Caki2 (cell line): ENCODE results near the gene RELT. TPM values are rescaled to one million over a fixed set of nuclear protein-coding genes. Genes with fewer than 3 reads are reported as not detected.
"Not testable (repeated sequence)": the region's sequence is repeated elsewhere in the genome, so short reads cannot be mapped to it uniquely, and the experiment has no call there.

ENCODE experiments used
- DNase-seq: peaks from one replicate; pipeline ENCODE4 v3.0.0-alpha.2; 2015; ENCODE audit warnings: low read depth
- in situ Hi-C: cut with HindIII; loops from 2 replicates; pipeline ENCODE4 v1.10.0; 2016; ENCODE audit warnings: low sequenced_read_pairs, low pct_unique_long_range_greater_than_20kb, mixed read lengths
- total RNA-seq: library from RNA; depleted of rRNA; stranded (reverse); fragments of >200 nt; shearing (Covaris generic); gene quantifications from 2 replicates; pipeline ENCODE4 v1.2.3, GENCODE V29; 2014; ENCODE audit warnings: low replicate concordance

RELT gene
- total RNA-seq, 1 experiment from 2014 or later: 2.5 TPM

DNA sequence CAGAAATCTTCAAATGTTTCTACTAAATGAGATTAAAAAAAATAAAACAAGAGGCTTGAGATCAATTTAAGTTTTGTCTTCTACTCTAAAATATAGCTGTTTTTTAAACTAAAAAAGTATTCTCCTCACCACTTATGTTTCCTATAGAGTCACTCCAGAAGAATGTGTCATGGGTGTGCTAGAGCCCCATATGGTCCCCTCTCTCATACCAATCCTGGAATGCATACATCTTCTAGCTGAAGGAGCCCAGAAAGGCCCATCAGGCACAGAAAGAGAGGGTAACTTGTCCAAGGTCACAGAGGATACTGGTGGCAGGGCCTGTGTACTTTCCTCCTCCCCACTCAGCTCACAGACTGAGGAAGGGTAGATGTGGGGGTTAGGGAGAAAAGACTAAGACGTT is 34.4 kb downstream of the RELT start:
- DNase-seq: no peak
- in situ Hi-C loops: no loop called here

DNA sequence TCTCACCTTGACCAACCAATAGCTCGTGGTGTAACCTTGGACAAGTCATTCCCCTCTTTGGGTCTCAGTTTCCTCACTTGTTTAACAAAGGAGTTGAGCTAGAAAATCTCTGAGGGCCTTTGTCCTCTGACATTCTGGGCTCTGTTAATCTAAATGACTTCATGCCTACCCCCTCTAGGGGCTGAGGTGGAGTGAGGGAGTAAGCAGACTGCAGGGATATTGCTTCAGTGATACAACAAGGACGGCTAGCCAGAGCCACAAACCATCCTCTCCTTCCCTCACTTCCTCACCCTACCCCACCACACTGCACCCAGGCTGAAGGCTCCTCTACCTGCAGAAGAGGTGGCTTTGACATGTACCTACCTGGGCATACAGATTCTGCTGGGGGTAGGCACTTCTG is 34.8 kb downstream of the RELT start:
- in situ Hi-C loops: no loop called here
- DNase-seq: no peak

DNA sequence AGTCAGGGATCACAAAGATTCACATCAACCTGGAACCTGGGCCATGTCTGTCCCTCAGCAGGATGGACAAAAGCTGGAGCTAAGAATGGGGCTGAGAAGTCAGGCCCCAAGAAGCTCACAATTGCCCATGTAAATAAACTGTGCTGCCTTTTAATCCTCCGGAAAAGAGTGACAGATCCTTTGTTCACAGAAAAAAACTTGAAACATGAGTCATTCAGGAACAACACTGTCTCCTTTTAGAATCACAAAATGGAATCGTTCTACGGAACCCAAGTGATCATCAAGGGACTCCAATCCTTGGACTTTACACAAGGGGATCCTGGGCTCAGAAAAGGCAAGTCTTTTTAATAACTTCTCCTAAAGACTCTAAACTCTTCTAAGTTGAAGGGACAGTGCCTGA is 36.1 kb downstream of the RELT start:
- in situ Hi-C loops: no loop called here
- DNase-seq: no peak

DNA sequence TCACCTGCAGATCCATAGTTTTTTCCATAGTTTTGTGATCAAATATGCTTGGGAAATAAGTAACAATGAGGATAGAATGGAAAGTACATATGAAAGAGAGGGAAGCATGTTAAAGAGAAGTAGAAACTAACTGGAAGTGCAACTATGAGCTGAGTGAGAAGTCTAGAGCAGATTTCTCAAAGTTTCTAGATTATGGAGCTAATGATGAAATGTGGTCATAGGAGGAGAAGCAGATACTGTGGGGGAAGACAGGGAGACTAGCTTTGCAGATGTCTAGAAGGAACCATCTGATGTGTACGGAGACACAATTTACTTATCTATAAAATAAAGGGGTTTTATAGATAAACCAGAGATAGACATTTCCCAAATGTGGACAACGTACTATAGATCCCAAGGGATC is 37.1 kb downstream of the RELT start:
- in situ Hi-C loops: no loop called here
- DNase-seq: no peak

DNA sequence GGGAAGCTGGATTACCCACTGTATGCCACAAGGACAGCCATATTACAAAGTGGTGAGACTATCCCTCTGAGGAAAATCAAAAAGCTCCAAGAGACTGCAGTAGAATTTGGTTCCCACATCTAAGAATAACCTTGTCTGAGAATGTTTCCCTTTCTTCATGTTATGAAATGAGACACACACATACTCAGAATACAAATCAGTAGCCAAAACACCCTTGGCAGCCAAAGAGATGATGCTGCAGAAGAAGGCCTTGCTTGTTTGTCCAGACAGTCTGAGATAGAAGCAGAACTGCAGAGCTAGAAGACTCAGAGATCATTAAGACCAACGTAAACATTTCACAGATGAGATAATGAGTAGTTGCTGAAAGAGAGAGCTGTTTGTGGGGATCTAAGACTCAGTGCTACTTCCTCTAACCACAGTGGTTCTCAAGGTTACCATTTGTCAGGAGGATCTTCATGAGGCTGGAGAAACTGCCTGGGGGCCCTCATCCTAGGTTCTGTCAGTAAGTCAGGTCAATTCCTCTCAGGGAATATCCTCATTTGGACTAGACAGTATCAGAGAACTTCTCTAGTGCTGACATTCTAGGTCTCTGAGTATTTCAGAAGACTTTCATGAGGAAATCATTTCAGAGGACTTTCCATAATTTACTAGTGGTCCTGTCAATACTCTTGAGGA is 38.9 kb downstream of the RELT start:
- no peak for DNase-seq
- in situ Hi-C loops: no loop called here

DNA sequence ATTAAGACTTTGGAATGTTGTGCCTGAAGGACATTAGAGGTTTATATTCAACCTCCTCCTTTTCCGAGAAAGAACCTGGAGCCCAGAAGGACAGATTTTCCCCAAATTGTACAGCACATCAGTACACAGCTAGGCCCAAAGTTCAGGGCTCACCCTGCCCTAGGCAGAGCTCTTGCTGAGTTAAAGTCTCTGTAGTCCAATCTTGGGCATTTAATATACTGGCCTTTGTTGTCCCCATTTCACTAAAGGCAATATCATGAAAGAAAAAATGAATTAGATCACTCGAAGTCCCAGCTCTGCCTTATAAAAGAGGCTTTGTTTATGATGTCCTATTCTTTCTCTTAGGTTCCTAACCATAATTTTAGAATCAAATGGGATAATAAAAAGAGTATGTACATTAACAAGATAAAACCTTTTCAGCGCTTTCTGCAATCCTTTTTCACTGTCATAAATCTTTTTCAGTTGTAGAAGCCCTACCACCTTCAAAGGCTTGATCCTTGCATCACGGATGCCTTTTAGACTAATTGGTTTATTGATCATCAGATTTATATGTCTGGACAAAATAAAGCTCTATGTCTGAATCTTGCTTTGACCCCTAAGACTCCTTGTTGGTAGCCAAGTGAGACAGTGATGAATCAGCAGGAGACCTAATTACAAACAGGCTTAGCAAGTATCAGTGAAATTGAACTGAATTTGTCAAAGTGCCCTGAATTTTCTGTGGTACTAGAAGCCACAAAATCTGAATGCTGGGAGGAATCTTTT is 39.8 kb downstream of the RELT start:
- in situ Hi-C loops: no loop called here
- no peak for DNase-seq

DNA sequence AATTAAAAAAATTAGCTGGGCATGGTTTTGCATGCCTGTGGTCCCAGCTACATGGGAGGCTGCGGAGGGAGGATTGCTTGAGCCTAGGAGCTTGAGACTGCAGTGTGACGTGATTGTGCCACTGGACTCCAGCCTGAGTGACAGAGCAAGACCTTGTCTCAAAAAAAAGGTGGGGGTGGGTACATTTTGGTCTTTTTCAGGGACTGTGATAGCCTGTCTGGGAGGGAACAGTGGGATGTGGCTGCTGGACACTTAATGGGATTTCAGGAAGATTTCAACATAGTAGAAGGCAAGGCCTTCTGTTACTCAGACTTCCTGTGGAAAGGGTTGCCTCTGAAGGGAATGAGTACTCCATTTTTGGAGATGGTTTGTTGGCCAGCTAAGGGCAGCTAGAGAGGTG is 40.6 kb downstream of the RELT start:
- in situ Hi-C loops: no loop called here
- no peak for DNase-seq

DNA sequence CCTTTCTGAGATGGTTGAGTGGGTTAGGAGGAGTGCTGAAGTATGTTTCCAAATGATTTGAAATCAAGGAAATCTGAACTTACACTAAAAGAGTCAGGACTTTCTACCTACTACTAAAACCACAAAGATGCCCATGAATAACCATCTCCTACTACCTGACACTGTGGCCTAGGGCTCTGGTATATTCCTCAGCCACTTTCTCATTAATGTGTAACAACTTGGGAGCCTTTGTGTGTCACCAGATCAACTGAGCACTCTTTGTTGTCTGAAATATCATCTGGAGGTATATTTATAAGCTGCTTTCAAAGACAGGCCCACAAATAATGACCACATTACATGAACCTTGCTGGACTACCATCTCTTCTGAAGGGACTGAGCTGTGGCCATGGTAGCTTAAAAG is 43.9 kb downstream of the RELT start:
- peak; percentile 29 for DNase-seq
- in situ Hi-C loops: no loop called here

DNA sequence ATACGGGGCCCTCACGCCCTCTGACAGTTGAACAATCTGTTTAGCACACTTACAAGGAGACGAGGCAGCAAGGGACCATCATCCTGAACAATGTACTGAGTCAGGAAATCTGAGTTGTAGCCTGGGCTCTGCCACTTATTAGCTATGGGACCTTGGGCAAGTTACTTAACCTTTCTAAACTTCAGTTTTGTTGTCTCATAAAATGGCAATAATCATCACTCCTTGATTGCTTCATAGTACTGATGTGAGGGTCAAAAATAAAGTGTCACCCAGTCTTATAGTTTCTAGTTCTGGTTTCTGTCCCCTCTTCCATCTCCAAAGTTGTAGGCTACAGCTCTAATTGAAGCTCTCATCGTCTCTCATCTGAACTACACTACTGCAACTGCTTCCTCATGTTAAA is 46.7 kb downstream of the RELT start:
- in situ Hi-C loops: no loop called here
- DNase-seq: no peak

DNA sequence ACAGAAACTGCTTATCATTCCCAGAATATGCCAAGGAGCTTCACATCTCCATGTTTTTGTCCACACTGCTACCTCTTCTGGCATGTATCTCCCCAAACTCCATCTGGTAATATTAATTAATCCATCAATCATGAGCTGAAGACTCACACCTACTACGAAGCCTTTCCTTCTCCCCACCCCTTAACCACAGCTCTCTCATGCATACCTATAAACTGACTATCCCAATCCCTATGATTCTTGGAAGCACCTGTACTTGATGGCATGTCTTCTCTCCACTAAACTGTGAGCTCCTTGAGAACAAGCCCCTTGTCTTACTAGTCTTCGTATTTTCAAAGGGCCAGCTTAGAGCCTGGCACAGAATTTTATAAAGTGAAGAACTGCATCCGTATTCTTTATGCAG is 47.3 kb downstream of the RELT start:
- no peak for DNase-seq
- in situ Hi-C loops: no loop called here

DNA sequence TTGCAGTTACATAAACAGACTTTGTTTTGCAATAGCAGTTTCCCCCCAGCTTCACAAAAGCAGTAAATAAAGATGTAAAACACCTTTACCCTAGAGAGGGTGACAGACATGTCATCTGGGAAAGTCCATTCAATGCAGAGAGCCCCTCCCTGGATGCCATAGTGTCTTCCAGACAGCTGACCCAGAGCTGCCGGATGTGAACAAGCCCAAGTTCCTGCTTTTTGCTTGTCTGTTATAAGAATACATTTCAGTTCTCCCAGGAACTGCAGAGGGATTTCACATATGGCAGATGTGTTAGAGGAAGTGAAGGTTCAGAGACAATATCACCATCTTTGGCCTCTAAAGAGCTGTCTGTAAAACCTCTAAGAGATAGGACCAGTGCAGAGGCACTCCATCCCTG is 48.9 kb downstream of the RELT start:
- DNase-seq: no peak
- in situ Hi-C loops: no loop called here

DNA sequence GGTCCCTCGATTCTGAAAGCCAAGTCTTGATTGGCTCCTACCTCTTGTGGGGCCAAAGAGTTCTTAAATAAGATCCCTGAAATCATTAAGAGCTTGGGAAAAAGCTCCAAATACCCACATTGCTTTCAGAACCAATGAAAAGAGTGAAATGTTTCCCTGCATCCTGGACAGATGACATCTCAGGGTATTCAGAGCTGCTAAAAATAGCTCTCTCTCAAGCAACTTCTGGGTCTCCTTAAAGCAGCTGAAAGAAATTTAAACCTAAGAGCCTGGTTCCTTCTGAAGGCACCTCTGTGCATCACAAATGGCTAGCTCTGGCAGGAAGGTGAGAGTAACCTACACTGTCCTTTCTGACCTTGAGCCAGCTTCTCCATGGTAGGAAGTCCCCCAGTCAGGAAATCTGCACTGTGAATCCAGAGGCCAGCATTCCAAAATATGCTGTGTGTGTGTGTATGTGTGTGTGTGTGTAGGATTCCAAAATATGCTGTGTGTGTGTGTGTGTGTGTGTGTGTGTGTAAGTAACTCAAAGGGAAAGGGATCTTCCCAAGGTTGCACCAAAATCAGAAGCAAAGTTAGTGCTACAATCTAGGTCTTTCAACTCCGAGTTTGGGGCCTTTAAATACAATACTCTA is 50.1 kb downstream of the RELT start:
- in situ Hi-C loops: no loop called here
- DNase-seq: no peak

DNA sequence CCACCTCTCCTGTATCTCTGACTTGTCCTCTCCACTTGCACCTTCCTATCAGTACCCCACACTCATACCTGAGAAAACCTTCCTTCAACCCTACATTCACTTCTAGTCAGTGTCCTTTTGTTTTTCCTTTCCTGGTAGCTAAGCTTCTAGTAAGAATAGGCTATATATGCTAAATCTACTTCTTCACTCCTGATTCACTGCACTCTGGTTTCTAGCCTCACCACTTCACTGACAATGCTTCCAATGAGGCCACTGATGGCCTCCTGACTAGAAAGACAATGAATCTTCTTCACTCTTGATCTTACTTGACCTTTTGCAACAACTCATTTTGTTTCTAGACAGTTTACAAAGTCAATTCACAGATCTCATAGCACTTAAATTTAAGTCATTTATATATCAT is 52.0 kb downstream of the RELT start:
- DNase-seq: no peak
- in situ Hi-C loops: no loop called here

DNA sequence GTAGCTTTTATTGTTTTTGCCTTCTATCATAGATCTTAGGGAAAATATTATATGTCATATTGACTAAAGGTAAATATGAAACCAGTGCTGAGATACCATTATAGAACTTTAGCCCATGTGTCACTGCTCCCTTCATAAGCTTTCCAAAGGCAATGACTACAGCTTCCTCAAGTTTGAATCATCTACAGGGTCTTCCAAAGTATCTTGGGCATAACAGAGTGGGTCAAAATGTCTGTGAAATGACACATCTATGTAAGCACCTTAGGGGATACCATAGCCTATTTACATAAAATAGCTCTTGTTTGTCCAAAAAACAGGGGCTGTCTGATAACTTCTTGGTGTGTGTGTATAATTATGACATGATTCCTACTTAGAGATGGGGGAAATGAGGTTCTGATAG is 52.5 kb downstream of the RELT start:
- no peak for DNase-seq
- in situ Hi-C loops: no loop called here

DNA sequence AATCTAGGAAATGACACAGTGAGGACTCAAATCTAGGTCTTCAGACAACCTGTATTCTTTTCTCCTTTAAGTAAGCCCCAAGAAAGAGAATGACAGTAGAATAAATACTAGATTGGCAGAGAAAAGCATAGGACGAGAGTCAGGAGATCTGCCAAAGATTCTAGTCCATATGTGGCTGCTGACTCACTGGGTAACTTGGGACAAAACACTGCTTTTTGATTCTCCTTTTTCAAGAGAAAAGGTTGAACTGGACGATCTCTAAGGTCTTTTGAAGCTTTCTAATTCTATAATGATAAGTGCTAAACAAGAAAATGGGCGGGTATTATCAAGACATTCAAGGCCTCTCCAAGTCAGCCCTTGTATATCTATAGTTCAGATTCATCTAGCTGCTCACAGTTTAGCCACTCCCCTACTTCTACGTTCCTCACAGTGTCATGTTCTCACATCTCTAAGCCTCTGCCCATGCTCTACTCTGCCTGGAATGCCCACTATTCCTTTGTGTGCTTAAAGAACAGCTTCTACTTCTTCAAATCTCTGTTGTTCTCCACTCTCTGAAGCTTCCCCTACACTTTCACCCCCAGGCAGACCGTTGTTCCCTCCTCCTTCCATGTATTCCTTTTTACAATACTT is 53.0 kb downstream of the RELT start:
- in situ Hi-C loops: no loop called here
- DNase-seq: no peak

DNA sequence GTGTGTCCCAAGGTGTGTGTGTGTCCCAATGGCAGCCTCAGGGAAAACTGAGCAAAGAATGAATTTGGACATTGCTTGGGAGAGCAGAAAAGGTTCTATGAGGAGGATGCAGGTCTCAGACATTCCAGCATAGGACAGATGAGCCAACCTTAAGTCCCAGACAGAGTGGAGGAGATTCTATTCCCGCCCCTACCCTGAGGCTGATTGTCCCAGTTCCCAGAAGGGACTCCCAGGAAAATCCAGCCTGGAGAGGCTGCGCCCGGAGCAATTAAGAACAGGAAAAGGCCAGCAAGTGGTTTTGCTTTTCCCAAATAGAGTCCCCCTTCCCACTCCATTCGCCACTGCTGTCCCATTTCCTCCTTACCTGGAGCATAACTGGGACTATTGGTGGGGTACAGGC is 54.1 kb downstream of the RELT start:
- in situ Hi-C loops: no loop called here
- DNase-seq: no peak

DNA sequence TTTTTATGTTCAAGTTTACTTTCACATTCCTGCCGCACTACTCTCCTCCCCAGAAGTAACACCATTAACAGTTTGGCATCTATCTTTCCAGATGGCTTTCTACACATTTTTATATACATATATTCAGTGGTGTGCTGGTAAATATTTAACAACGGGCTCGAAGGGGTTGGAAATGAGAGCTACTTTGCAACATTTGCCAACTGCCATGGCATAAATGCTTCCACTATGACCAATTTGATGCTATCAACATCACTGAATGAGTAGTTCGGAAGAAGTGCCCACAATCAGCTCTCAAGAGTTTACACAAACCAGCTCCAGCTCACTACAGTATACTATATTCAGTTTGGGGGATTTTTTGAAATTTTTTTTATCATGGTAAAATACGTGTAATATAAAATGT is 55.2 kb downstream of the RELT start:
- no peak for DNase-seq
- in situ Hi-C loops: no loop called here

DNA sequence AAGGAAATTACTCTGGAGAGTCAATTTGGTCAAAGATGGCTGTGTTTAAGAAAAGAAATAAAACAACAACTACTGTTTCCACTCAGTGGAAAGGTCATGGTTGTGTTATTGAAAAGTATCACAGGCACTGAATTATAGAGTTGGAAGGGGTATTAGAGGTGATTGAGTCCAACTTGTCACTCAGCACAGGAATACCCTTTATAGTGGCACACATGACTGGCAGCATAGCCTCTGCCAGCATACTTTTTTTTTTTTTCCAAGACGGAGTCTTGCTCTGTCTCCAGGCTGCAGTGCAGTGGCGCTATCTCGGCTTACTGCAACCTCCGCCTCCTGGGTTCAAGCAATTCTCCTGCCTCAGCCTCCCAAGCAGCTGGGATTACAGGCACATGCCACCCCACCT is 60.7 kb downstream of the RELT start:
- DNase-seq, in situ Hi-C loops: not testable (repeated sequence)
